H1 (cell line): Measurements from ENCODE around the gene RBM26. TPM values are rescaled to one million over a fixed set of nuclear protein-coding genes. Genes with fewer than 3 reads are reported as not detected.

Experiments used
- CTCF ChIA-PET: fragments of 300-600 bp; sonication (Branson Sonifier 250); formaldehyde crosslinking; loops from one replicate; lab custom pipeline; 2021; ENCODE audit not compliant: partially characterized antibody; lab: Charles Lee
- POLR2A ChIA-PET: fragments of 300-600 bp; sonication (Branson Sonifier 250); formaldehyde crosslinking; loops from one replicate; lab custom pipeline; 2021; ENCODE audit warnings: inconsistent platforms; ENCODE audit not compliant: partially characterized antibody; lab: Charles Lee
- DNase-seq, 2 experiments: peaks; one replicate each; pipeline versions ENCODE4 v3.0.0 to v3.0.0-alpha.2; 2010 to 2022; ENCODE audit warnings: low spot score in 2 of 2, low read depth in 1 of 2, mixed read lengths in 1 of 2
- FAIRE-seq: peaks from 2 replicates; lab custom pipeline; 2011; peaks lifted over from hg19 to GRCh38; lab: Jason Lieb, UNC
- H2AFZ ChIP-seq: 2 replicates; pipeline ENCODE4 v1.8.1; 2012; ENCODE audit warnings: low read length, inconsistent platforms
- H2AK5ac ChIP-seq: 2 replicates; pipeline ENCODE4 v1.6.1; 2013; ENCODE audit warnings: low read depth, low read length
- H2BK120ac ChIP-seq: replicated peaks from 2 replicates; pipeline ENCODE3; 2013; ENCODE audit warnings: low read depth, low read length, inconsistent platforms
- H2BK12ac ChIP-seq: 2 replicates; pipeline ENCODE4 v1.6.1; 2013; ENCODE audit warnings: low read depth, low read length
- H2BK15ac ChIP-seq: 2 replicates; pipeline ENCODE4 v1.6.1; 2013; ENCODE audit warnings: low read length
- H2BK20ac ChIP-seq: 2 replicates; pipeline ENCODE4 v1.6.1; 2013; ENCODE audit warnings: low read length
- H2BK5ac ChIP-seq: 2 replicates; pipeline ENCODE4 v1.6.1; 2013; ENCODE audit warnings: low read depth, low read length
- H3K14ac ChIP-seq: 2 replicates; pipeline ENCODE4 v1.6.1; 2013; ENCODE audit warnings: inconsistent platforms; ENCODE audit not compliant: insufficient read length
- H3K18ac ChIP-seq: 2 replicates; pipeline ENCODE4 v1.6.1; 2013; ENCODE audit warnings: low read length; ENCODE audit errors: extremely low read depth
- H3K23ac ChIP-seq: 2 replicates; pipeline ENCODE4 v1.6.1; 2013; ENCODE audit warnings: inconsistent platforms; ENCODE audit not compliant: insufficient read length
- H3K23me2 ChIP-seq: 2 replicates; pipeline ENCODE4 v1.6.1; 2013; ENCODE audit warnings: low read depth, low read length
- H3K27ac ChIP-seq: 2 replicates; pipeline ENCODE4 v1.6.1; 2011; ENCODE audit warnings: low read depth, low read length, inconsistent platforms
- H3K27me3 ChIP-seq, 4 experiments: replicated peaks in 1 of 4; 1 replicate in 1 of 4; 2 replicates in 3 of 4; pipeline versions ENCODE4 v1.6.1 to v1.8.1; 2011 to 2013; ENCODE audit warnings: low read length in 3 of 4, mild to moderate bottlenecking in 3 of 4, inconsistent platforms in 2 of 4, mixed read lengths in 2 of 4, moderate library complexity in 1 of 4; ENCODE audit not compliant: control insufficient read depth in 3 of 4, insufficient read depth in 3 of 4; ENCODE audit errors: extremely low read depth in 1 of 4
- H3K36me3 ChIP-seq, 4 experiments: 2 replicates each; pipeline versions ENCODE4 v1.6.1 to v1.8.1; 2011 to 2013; ENCODE audit warnings: mild to moderate bottlenecking in 4 of 4, low read length in 3 of 4, moderate library complexity in 2 of 4, control low read depth in 1 of 4, inconsistent platforms in 1 of 4; ENCODE audit not compliant: insufficient read depth in 4 of 4, control insufficient read depth in 2 of 4
- H3K4ac ChIP-seq: replicated peaks from 2 replicates; pipeline ENCODE3; 2013; ENCODE audit warnings: low read length, low read depth, mixed read lengths, inconsistent platforms; ENCODE audit not compliant: insufficient read length
- H3K4me1 ChIP-seq, 4 experiments: replicated peaks in 1 of 4; 1 replicate in 1 of 4; 2 replicates in 3 of 4; pipeline versions ENCODE4 v1.6.1 to v1.8.1; 2011 to 2013; ENCODE audit warnings: low read length in 3 of 4, inconsistent platforms in 2 of 4, mixed read lengths in 1 of 4; ENCODE audit not compliant: insufficient read depth in 4 of 4, control insufficient read depth in 3 of 4
- H3K4me2 ChIP-seq, 2 experiments: 2 replicates each; pipeline versions ENCODE4 v1.6.1 to v1.8.1; 2011 to 2013; ENCODE audit warnings: low read depth in 2 of 2, low read length in 2 of 2, control low read depth in 1 of 2, inconsistent platforms in 1 of 2, mild to moderate bottlenecking in 1 of 2; ENCODE audit not compliant: insufficient read depth in 1 of 2
- H3K4me3 ChIP-seq, 4 experiments: fragments of 200-600, 300-600 bp in 1 of 4; sonication (generic), shearing (Covaris generic), sonication (Bioruptor Twin) in 1 of 4; 2 replicates each; pipeline versions ENCODE4 v1.5.1 to v1.8.1; 2011 to 2016; ENCODE audit warnings: low read length in 4 of 4, low read depth in 3 of 4, control low read depth in 2 of 4, inconsistent platforms in 2 of 4, mild to moderate bottlenecking in 2 of 4, mixed read lengths in 1 of 4, moderate library complexity in 1 of 4; ENCODE audit not compliant: insufficient read depth in 2 of 4; ENCODE audit errors: extremely low read depth in 1 of 4
- H3K56ac ChIP-seq: replicated peaks from 2 replicates; pipeline ENCODE3; 2013; ENCODE audit warnings: low read depth, mild to moderate bottlenecking, mixed read lengths, low read length, inconsistent platforms; ENCODE audit not compliant: insufficient read length
- H3K79me1 ChIP-seq: 2 replicates; pipeline ENCODE4 v1.6.1; 2013; ENCODE audit warnings: low read depth, low read length, control low read depth
- H3K79me2 ChIP-seq, 2 experiments: 2 replicates each; pipeline versions ENCODE4 v1.6.1 to v1.8.1; 2012 to 2013; ENCODE audit warnings: low read length in 2 of 2, mild to moderate bottlenecking in 2 of 2, inconsistent platforms in 1 of 2; ENCODE audit not compliant: insufficient read depth in 2 of 2, control insufficient read depth in 1 of 2
- H3K9ac ChIP-seq, 4 experiments: replicated peaks in 1 of 4; 1 replicate in 1 of 4; 2 replicates in 3 of 4; pipeline versions ENCODE4 v1.6.1 to v1.8.1; 2011 to 2013; ENCODE audit warnings: low read depth in 3 of 4, low read length in 3 of 4, control low read depth in 2 of 4, mild to moderate bottlenecking in 2 of 4, moderate library complexity in 2 of 4, inconsistent platforms in 1 of 4; ENCODE audit errors: extremely low read depth in 1 of 4
- H3K9me3 ChIP-seq, 2 experiments: 2 replicates each; pipeline versions ENCODE4 v1.6.1 to v1.8.1; 2012 to 2013; ENCODE audit warnings: mild to moderate bottlenecking in 2 of 2, moderate library complexity in 2 of 2, control low read depth in 1 of 2, inconsistent platforms in 1 of 2, low read depth in 1 of 2, low read length in 1 of 2, mixed read lengths in 1 of 2; ENCODE audit not compliant: insufficient read depth in 2 of 2
- H4K20me1 ChIP-seq, 2 experiments: replicated peaks in 1 of 2; 2 replicates each; pipeline versions ENCODE3 to v1.8.1; 2011 to 2013; ENCODE audit warnings: inconsistent platforms in 2 of 2, low read length in 2 of 2, mild to moderate bottlenecking in 1 of 2; ENCODE audit not compliant: insufficient read depth in 2 of 2, control insufficient read depth in 1 of 2
- H4K5ac ChIP-seq: 2 replicates; pipeline ENCODE4 v1.6.1; 2013; ENCODE audit warnings: low read length, low read depth, mixed read lengths, inconsistent platforms; ENCODE audit not compliant: insufficient read length
- H4K8ac ChIP-seq: 2 replicates; pipeline ENCODE4 v1.8.0; 2013; ENCODE audit warnings: mild to moderate bottlenecking, moderate library complexity, low read length, inconsistent platforms; ENCODE audit not compliant: insufficient read depth; ENCODE audit errors: extremely low read depth
- H4K91ac ChIP-seq: replicated peaks from 2 replicates; pipeline ENCODE3; 2013; ENCODE audit warnings: low read length, mixed read lengths, inconsistent platforms; ENCODE audit not compliant: insufficient read length
- BACH1 ChIP-seq: IDR thresholded peaks from 2 replicates; pipeline ENCODE4 v1.6.1; 2012; ENCODE audit warnings: low read length, improper control_type of control experiment
- CEBPB ChIP-seq: IDR thresholded peaks from 2 replicates; pipeline ENCODE4 v1.6.1; 2012; ENCODE audit warnings: low read depth, low read length
- CHD2 ChIP-seq: IDR thresholded peaks from 2 replicates; pipeline ENCODE4 v1.6.1; 2012; ENCODE audit warnings: low read length, improper control_type of control experiment
- FOSL1 ChIP-seq: IDR thresholded peaks from 2 replicates; pipeline ENCODE4 v1.6.1; 2011; ENCODE audit warnings: mild to moderate bottlenecking, low read depth, low read length, moderate library complexity; ENCODE audit not compliant: insufficient read depth
- JUND ChIP-seq: IDR thresholded peaks from 2 replicates; pipeline ENCODE4 v1.6.1; 2011; ENCODE audit warnings: mild to moderate bottlenecking, improper control_type of control experiment, low read length
- NRF1 ChIP-seq: IDR thresholded peaks from 2 replicates; pipeline ENCODE4 v1.6.1; 2011; ENCODE audit warnings: mild to moderate bottlenecking, low read depth, low read length, improper control_type of control experiment
- POLR2AphosphoS5 ChIP-seq: IDR thresholded peaks from 2 replicates; pipeline ENCODE4 v1.6.1; 2011; ENCODE audit warnings: low read depth, low read length
- SAP30 ChIP-seq: fragments of 300-600 bp; sonication (generic); IDR thresholded peaks from 2 replicates; pipeline ENCODE4 v1.7.1; 2012; ENCODE audit warnings: low read length, moderate library complexity, mild to moderate bottlenecking, inconsistent platforms; ENCODE audit not compliant: insufficient read depth, insufficient replicate concordance
- SIN3A ChIP-seq, 2 experiments: IDR thresholded peaks in 1 of 2; conservative IDR thresholded peaks in 1 of 2; 2 replicates each; pipeline ENCODE4 v1.6.1; 2011 to 2012; ENCODE audit warnings: low read length in 2 of 2, improper control_type of control experiment in 1 of 2, low read depth in 1 of 2, mild to moderate bottlenecking in 1 of 2
- SIX5 ChIP-seq: IDR thresholded peaks from 2 replicates; pipeline ENCODE4 v1.6.1; 2011; ENCODE audit warnings: mild to moderate bottlenecking, low read depth, low read length
- TAF1 ChIP-seq: IDR thresholded peaks from 2 replicates; pipeline ENCODE4 v1.6.1; 2011; ENCODE audit warnings: mild to moderate bottlenecking, low read depth, low read length
- TAF7 ChIP-seq: optimal IDR thresholded peaks from 2 replicates; pipeline ENCODE3; 2011; ENCODE audit warnings: low read depth, mild to moderate bottlenecking, inconsistent platforms, low read length, moderate library complexity, borderline replicate concordance
- WGBS, 2 experiments: shearing (Covaris generic) in 1 of 2; methylation state at CpG; one replicate each; pipeline versions ENCODE4 v1.1.6 to v1.1.7; 2013 to 2015; ENCODE audit warnings: low lambda C conversion rate in 2 of 2, mixed read lengths in 2 of 2, inconsistent platforms in 1 of 2, low coverage in 1 of 2, missing lambda C conversion rate in 1 of 2; ENCODE audit not compliant: insufficient replicate concordance in 2 of 2, insufficient coverage in 1 of 2, insufficient read length in 1 of 2; ENCODE audit errors: extremely low coverage in 1 of 2, missing lambda C conversion rate in 1 of 2; 5-methylcytosine and 5-hydroxymethylcytosine counted together
- polyA plus RNA-seq, 7 experiments: library from polyadenylated mRNA; depleted of rRNA in 3 of 7; stranded (reverse) in 5 of 7; unstranded in 2 of 7; fragments of >200 nt in 5 of 7; fragments of 200-250 nt in 2 of 7; gene quantifications; 1 replicate in 5 of 7; 2 replicates in 1 of 7; 4 replicates in 1 of 7; pipeline versions ENCODE4 v1.2.1 to v1.2.3, GENCODE V29; 2011 to 2013; ENCODE audit warnings: missing spikeins in 2 of 7, mixed read lengths in 2 of 7
- total RNA-seq: library from RNA; stranded (reverse); fragmentation: NEBNext Ultra II Directional; extraction: Animal tissue kit (Norgen Biotek cat#: 25700); gene quantifications from 2 replicates; pipeline ENCODE4 v1.2.1, GENCODE V29; 2021

RBM26 gene
- total and polyA plus RNA-seq, 2 of the 8 experiments (the other 6 are each of a cell fraction or from before 2014, with no cell fraction given), result 20.3 to 65.5 TPM

GRCh38 chr13:79432086-79432485 is 26.0 kb upstream of the RBM26 start:
- no peak overlapping the region for H3K14ac ChIP-seq
- CTCF ChIA-PET, result interaction anchor here (0.6 to 3.1 kb wide), 7 partner anchors 8 to 620 kb away, joined by 3 to 32 read pairs (median 4); partner anchors contain the start of gene NDFIP2
- no peak overlapping the region for H3K4me3 ChIP-seq
- H3K36me3 ChIP-seq, result no peaks in the 10 kb centered on the region
- H3K56ac ChIP-seq, result no peak overlapping the region
- no peak overlapping the region for H2BK12ac ChIP-seq
- H3K4me2 ChIP-seq, result no peak overlapping the region
- no peaks in the 10 kb centered on the region for H3K79me1 ChIP-seq
- no peak overlapping the region for H2BK5ac ChIP-seq
- H3K4me1 ChIP-seq, result no peaks in the 10 kb centered on the region
- H3K27ac ChIP-seq, result no peak overlapping the region
- no peaks in the 10 kb centered on the region; the same call in 1 of the 2 replicates for H3K23me2 ChIP-seq
- H2AK5ac ChIP-seq, result no peak overlapping the region
- no peaks in the 10 kb centered on the region for H3K9me3 ChIP-seq
- no peak overlapping the region; the same call in 1 of the 2 replicates for H2AFZ ChIP-seq
- H2BK15ac ChIP-seq, result no peak overlapping the region
- no peak overlapping the region for H3K9ac ChIP-seq
- WGBS, 2 experiments, result 92% methylated on average over 4 of the region's 6 CpGs; no CpG with 5 or more reads in 1 of the 2 experiments
- no peak for FAIRE-seq
- no peak overlapping the region for H2BK120ac ChIP-seq
- H4K91ac ChIP-seq, result no peak overlapping the region
- H4K8ac ChIP-seq, result no peak overlapping the region
- H3K79me2 ChIP-seq, result no peaks in the 10 kb centered on the region
- H3K27me3 ChIP-seq, result no peaks in the 10 kb centered on the region
- DNase-seq, result no peak
- no peak overlapping the region for H3K4ac ChIP-seq
- no peak overlapping the region for H2BK20ac ChIP-seq
- POLR2A ChIA-PET, result interaction anchor here (1.9 kb wide), 1 partner anchor 26 kb away, joined by 5 read pairs; the partner anchor contains the start of gene RBM26
- no peaks in the 10 kb centered on the region for H4K20me1 ChIP-seq
- no peak overlapping the region for H4K5ac ChIP-seq
- H3K18ac ChIP-seq, result no peak overlapping the region
- H3K23ac ChIP-seq, result no peak overlapping the region
- TF ChIP-seq CHD2 (no peak), CEBPB (no peak), JUND (no peak), BACH1 (no peak), SIX5 (no peak), TAF7 (no peak), TAF1 (no peak), SAP30 (no peak), POLR2AphosphoS5 (no peak), SIN3A (conservative IDR thresholded peaks at IDR 0.05 in 1 of 2, IDR thresholded peaks at IDR 0.05 in 1 of 2; ENCODE audit: low read depth in 1 of 2, low read length in 2 of 2) (no peak), FOSL1 (no peak), NRF1 (no peak)
